ENCODE measurements around the gene CTDSP1.

- TF ChIP-seq CTCF (IDR thresholded peaks at IDR 0.05) = no peak
- TF ChIP-seq POLR2A (IDR thresholded peaks at IDR 0.05) = peak in 2 of 3 donors; percentile 50 to 51
Measured at GRCh38 chr2:218418717-218419458, 19.2 kb downstream of the CTDSP1 start, which contains the start of gene VIL1.

All from body of pancreas (tissue), 4 donors.